Putamen (tissue), 1 donor: ENCODE results near the gene ASCC1.

ENCODE experiments used
- DNase-seq: peaks from one replicate; pipeline ENCODE4 v3.0.0-alpha.2; 2016; ENCODE audit warnings: low spot score

ASCC1 gene

DNA sequence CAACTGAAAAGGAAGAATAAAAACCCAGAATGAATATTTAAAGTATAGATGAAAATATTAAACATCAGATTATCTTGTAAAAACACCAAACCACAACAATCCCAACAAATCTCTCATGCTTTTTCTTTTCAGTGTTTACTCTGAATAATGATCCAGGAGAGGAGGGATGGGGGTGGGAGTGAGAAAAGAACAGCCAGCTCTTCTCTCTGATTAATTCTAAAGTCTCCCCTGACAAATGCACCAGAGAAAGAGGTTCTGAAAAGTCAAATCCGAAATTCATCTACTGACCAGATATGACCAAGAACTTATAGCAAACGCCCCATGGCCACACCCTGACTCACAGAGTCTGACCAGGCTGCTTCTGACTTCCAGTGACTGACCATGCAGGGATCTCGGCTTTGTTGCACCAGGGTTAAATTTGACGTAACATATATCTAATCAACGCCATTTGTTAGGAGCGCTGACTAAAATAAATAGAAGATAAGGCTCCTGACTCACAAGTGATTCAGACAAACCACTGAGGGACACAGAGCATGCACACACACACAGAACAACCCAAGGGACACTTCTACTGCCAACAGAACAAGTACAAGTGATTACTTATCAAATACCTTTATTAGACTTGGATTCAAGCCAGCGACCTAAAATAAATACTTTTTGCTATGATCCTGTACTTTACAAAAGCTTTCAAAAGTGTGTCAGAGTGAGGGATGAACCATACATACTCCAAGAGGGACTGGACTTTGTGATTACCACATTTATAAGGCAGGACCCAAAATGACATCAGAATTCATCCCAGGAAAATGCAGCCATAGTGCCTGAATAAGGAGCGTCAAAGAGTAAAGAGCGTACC is 118.4 kb downstream of the ASCC1 start:
- DNase-seq, result no peak

DNA sequence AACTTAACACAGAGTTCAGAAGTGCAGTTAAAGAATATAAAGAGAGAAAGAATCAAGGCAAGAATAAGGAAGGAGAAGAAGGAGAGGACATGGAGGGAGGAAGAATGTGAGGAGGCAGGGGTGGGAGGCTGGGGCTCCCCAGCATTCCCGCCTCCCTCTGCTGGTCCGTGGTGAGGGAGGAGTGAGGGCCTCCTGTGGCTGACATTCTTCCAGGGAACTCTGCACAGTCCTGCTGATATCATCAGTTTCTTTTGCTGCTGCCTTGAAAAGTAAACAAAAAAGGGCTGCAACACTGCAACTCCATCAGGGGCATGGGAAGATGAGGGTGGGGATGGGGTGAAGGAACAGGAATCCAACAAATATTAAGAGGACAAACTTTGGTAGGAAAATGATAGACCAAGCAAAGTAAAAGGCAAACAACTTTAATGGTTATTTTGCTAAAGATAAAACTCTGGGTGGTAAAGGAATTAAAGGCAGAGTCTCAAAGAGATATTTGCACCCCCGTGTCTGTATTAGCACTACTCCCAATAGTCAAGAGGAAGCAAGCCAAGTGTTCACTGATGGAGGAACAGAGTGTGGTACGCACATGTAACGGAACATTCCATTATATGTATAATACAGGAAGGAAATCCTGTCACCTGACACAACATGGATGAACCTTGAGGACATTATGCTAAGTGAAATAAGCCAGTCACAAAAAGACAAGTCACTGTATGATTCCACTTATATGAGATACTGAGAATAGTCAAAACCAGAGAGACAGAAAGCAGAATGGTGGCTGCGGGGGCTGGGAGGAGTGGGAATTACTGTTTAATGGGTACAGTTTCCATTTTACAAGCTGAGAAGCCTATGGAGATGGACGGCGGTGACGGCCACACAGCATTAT is 119.7 kb downstream of the ASCC1 start:
- DNase-seq, result no peak

DNA sequence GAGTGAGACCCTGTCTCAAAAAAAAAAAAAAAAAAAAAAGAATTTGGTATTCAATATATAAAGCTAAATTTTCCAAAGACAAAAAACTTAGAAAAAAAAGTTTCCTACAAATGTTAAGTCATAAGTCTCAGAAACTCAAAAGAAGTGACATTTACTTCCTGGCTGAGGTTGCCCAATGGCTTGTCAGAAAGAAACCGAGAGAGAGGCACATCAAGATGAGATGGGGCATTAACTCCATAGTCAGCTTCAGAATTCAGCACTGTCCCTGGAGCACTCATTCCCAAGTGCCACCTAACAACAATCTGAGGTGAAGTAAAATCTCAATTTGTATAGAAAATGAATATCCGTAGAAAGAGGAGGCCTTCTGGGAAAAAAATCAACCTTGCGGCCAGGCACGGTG is 120.9 kb downstream of the ASCC1 start:
- no peak for DNase-seq

DNA sequence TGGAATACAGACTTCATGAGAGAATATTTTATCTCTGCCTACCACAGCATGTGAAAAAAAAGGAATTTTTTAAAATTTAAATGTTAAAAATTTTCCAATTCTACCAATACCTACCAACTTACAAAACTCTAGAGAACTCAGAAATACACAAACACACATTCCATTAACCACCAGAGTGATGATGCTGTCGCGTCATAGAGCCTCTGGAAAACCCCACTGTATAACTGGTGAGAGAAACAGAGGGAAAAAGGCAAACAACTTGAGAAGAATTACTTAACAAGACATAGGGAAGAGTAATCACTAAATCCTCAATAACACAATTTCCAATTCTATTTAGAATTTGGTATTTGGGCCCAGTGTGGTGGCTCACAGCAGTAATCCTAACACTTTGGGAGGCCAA is 121.5 kb downstream of the ASCC1 start:
- DNase-seq, result no peak

DNA sequence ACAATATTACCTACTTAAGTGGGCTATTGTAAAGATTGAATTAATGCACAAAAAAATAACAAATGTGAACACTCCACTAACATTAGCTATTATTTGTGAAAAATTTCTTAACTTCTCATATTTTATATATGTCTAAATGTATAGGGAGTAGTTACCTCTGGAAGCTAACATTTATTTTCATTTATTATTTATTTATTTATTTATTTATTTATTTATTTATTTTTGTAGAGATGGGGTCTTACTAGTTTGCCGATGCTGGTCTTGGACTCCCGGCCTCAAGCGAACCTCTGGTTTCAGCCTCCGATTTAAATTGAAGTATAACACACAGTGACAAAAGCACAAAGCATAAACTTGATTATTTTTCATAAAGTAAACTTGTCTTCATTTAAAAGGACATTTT is 122.6 kb downstream of the ASCC1 start:
- DNase-seq, result no peak

DNA sequence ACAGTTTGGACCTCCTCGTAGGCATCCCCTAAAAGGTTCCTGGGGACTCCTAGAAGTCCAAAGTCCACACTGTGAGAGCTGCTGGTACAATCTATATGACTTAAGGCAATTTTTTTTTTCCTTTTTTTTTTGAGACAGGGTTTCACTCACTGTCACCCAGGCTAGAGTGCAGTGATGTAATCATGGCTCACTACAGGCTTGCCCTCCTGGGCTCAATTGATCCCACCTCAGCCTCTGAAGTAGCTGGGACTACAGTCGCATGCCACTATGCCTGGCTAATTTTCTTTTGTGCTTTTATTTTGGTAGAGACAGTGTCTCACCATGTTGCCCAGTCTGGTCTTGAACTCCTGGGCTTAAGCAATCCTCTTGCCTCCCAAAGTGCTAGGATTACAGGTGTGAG is 123.1 kb downstream of the ASCC1 start:
- no peak for DNase-seq

DNA sequence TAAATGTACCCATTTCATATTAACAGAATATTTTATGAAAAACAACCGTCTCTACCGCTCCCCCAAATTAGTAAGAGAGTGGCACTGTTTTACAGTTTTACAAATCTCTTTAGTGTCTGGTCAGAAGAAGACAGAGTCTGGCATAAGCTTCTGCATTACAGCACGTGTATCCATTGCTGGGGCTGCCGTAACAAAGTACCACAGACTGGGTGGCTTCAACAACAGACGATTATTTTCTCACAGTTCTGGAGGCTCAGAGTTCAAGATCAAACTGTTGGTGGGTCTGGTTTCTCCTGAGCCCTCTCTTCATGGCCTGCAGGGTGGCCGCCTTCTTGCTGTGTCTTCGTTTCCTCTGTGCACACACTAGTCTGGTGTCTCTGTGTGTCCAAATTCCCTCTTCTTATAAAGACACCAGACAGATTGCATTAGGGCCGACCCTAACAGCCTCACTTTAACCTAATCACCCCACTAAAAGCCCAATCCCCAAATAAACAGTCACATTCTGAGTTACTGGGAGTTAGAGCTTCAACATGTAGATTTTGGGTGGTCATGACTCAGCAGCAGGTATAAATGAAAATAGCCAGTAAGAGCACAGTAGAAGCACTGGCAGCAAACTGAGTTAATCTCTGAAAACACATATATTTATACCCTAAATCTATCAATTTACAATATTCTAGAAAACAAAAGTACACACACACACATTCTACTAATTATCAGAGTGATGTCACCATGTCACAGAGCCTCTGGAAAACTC is 123.7 kb downstream of the ASCC1 start:
- no peak for DNase-seq

DNA sequence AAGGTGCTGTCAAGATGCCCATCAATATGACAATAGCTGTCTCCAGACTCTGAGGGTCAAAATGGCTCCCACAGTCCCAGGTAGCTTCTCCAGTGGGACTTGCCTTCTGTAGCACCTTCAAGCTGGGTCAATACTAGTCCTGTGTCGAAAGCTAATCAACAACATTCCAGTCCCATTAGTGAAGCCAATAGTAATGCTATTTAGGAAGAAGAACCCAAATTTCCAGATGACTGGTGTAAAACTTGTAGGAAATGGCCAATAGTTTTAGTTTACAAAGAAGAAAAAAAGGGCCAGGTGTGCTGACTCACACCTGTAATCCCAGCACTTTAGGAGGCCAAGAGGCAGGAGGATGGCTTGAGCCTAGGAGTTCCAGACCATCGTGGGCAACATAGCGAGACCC is 125.8 kb downstream of the ASCC1 start:
- DNase-seq, result no peak

DNA sequence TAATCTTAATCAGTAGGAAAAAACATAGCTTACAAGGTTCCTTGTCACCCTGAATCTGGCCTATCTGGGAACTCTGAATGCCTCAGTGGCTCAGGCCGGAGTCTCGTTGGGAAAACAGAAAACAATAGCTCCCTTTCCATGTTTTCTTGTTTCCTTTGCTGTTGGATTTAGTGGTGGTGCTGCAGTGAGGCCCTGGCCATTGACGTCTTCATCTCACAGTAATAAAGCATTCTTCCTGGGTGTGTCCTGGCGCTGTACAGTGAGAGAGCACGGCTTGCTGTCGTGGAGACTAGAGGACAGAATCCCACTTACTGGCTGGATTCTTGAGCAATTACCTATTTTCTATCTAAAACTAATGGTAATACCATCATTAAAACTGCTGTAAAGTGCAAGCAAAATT is 126.5 kb downstream of the ASCC1 start:
- DNase-seq, result no peak

DNA sequence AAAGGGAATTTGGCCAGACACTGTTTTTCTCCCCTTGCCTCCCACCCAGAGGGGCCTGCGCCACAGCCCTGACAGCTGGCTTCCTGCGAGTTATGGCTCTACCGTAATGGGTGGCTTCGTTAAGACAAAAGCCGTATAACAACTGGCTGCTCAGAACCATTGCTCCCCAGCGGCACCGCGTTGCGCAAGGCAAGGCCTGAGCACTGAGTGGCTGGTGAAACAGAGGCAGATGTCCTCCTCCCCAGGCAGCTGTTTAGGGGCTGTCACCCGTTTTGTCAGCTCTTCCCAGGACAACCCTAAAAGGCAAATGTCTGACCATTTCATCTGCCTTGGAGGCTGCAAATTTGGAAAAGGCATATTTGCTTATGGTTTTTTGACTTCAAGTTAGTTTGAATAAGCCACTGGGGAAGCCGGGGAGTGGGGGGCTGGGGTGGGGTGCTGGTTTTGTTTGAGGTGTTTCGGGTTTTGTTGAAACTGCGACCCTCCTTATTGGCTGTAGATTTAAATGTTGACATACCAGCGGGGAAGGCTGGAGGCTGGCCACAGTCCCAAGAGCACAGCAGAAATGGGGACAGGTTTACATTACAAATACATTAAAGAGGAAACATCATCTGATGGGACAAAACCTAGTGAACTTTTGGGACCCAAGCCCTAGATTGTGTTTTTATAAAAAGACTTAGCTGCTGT is 127.0 kb downstream of the ASCC1 start:
- DNase-seq, result no peak

DNA sequence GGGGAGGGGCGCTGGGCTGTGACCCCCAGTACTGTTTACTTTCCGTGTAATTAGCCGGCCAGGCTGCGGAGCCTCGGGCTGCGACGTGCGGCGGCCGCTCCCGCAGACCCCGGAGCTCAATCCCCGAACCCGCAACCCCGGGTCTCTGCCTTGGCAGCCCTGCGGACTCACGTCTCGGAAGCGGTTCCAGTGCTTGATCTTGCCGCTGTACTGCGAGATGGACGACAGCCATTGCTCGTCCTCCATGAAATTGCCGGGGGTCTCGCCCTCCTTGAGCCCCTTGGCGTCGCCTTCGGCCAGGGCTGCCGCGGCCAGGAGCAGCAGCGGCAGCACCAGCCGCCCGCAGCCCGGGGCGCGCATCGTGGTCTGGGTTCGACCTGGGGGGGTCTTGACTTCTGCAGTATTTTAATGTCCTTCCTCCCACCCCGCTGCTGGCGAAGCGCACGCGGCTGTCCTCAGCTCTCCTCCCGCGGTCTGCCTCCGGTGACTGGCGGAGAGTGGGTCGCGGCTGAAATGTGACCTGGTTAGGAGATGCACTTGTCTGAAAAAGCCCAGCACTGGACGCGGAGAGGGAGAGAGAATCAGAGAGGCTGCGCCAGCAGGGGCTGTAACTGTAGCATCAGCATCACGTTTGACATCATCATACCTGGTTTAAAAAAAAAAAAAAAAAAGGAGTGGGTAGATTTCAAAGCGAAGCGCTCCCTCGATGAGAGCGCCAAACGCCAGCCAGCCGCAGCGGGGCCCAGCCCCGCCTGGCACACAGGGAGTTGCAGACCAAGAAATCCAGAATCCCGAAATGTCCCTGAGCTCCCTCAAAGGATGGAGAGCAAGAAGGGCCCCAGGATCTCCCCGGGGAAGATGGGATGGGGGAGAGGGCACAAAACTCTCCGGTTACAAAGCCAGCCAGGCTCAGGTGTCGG is 127.8 kb downstream of the ASCC1 start, which contains the start of gene SPOCK2:
Gene SPOCK2 (minus strand): TSS at position 583 of the 920 bp plus-strand sequence. CDS start 223 bp downstream, at position 360.
- DNase-seq, result peak; percentile 55

DNA sequence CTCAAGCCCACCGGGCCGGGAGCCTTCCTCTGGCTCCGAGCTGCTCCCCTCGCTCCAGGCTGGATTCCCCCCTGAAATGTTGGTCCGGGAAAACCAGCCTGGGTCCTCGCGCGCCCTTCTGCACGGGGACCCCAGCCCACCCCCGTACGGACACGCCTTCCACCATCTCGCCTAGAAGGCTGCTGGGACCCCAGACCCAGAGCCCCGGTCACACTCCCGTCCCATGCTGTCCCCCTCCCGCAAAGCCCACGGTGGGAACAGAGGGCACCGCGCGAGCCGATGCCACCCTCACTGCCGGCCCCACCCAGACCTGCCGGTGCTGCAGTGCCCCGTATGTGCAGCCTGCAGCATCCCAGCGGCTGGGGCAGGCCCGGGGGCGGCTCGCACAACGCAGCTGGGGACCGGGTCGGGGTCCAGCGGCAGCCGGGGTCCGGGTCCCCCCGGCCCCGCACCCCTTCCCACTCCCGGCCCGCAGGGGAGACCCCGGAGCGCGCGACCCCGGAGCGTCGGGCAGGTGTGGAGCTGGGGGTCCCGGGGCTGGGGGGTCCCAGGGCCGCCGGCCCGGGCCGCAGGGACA is 128.6 kb downstream of the ASCC1 start:
- no peak for DNase-seq

DNA sequence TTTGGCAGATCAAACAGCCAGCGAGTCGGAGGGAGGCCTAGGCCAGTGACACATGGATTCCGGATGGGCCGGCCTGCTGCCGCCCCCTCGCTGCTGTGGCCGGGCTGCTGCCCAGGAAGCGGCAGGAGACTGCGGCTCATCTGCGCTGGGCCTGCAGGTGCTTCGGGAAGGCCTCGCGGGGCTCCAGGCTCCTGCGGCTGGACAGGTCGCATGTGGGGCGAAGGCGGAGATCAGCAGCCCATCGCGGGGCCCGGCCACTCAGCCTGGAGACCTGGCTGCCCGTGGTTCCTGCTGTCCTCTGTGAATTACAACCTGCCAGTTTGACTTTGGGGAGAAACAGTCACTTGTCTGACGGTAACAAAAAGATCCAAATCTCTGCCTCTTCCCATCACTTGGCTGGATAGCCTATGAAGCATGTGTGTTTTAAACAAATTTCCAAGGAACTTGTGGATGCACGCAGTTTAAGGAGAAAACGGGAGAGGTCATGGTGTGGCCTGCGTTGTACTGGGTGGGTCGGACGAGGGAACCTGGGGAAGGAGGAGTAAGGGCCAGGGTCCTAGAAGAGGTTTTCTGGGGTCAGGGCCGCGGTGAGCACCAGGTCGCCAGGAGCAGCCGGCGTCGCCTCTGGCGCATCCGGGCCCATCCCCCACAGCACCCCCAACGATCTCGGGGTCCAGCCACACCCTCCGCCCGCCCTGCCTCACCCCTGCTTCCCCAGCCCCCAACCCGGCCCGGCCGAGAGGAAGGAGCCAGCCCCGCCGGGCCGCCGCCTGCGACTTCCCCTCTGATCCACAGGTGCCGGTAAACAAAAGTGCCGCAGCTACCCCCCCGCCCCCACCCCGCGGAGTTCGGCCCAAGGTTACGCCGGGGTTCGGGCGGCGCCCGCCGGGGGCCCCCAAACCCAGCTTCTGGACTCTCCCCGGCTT is 129.3 kb downstream of the ASCC1 start:
- no peak for DNase-seq

DNA sequence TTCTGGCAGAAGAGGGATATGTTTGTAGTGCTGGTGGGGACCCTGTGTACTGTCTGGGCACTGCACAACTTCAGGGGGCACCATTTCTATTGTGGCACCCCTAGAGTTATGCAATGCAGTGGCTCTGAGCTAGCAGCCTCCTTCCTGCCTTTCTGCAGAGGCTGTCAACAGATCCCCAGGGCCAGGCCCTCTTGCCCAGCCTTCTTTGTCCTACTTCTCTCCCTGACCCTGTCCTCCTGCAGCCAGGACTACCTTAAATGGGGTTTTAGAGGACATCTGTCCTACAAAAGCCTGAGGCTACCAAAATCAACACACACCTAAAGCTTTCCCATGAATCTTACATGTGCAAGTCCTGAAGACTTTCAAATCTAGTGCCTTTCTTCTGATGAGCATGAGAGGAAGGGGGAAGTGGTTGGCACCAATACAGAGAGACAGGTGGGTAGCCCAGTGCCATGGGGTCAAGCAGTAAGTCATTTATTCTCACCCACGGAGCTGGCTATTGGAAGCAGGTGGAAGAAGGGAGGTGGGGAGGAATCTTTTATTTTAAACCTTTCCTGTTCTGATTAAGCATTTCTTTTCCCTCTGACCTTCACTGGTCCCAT is 130.1 kb downstream of the ASCC1 start:
- no peak for DNase-seq

DNA sequence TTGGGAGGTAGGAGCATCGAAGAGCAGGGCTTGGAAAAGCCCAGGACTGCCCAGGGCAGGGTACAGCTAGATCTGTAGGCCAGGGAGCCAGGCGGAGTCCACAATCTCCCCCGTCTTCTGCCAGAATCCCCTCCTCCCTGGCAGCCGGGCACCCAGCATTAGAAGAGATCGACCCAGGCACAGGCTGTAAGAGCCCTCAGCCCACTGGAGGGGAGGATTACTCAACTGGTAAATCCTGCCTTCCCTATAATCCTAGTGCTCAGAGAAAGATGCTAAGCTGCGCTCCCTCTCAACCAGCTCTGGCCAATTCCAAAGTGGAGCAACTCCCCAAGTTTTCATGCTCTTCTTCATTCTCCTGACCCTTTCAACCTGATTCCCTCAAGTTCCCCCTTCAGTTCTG is 130.9 kb downstream of the ASCC1 start:
- no peak for DNase-seq

DNA sequence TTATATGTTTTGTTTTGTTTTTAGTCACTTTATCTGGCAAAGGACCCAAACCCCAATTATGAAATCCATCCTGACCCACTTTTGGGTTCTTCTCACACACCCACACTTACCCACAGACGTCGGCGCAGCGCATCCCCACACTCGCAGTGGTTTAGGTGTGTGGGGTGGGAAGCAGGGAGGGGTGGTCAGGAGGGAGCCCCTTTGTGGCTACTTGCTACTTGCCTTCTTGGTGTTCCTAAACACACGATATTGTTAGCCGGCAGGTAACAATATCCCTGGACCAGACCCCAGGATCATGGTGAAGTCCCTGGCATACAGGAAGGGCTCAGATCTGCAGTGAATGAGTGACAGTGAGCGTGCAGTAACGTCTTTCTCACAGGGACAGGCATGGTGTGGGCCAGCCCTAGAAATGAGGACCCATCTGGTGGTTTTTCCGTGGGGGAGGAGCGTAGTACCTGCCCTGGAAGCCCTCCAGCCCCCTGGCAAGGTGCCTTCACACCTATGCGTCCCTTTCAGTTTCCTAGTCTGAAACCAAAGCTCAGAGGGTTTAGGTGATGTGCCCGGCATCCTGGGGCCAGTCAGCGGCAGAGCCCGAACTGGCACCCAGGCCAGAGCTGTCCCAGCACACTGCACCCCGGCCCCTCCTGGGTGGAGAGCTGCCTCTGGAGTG is 132.2 kb downstream of the ASCC1 start:
- DNase-seq, result no peak

DNA sequence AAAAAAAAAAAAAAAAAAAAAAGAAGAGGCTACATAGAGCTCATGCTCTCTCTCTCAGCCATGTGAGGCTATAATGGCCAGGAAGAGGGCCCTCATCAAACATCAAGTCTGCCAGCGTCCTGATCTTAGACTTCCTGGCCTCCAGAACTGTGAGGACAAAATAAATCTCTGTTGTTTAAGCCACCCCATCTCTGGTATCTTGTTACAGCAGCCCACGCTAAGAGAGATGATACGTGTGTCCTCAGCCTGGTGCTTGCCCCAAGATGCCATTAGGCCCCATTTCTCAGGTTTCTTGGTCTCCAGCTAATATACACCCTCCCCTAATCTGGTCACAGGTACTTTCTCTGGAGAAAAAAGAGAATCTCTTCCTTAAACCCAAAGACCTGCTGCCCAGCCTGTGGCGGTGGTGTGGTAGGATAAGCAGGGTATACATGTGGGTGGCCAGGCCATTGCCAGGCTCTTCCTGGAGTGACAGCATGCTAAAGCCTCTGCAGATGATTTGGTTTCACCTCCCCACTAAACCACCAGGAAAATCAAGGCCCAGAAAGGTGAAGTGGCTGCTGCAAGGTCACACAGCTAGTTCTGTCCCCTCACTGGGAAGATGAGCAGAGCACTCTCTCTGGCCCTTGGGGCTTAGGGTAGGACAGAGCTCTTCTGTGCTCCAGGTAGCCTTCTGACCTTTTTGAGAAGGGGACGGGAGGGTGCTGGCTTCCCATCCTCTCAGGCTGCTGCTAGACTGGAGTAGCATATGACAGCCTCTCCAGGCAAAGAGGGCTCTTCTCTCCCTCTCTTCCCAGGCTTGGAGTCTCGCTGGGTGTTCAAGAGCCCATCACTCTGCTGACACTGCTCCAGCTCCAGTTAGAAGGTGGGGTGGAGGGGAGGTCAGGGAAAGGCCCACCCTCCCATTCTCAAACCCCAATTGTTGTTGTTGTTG is 133.0 kb downstream of the ASCC1 start:
- no peak for DNase-seq
